C4-2B (cell line): Measurements from ENCODE around the gene CYFIP2.

Source experiments
- CTCF ChIP-seq: fragments of 450-650 bp; conservative IDR thresholded peaks from 2 replicates; pipeline ENCODE4 v1.5.1; 2017; ENCODE audit warnings: mild to moderate bottlenecking
- ZFX ChIP-seq: fragments of 450-650 bp; IDR thresholded peaks from 2 replicates; pipeline ENCODE4 v1.6.1; 2017

- TF ChIP-seq CTCF (no peak), ZFX (no peak)
Measured at GRCh38 chr5:157301066-157301465, 35.1 kb downstream of the CYFIP2 start.
